GM10847 (cell line): ENCODE results near the gene SPX.

Experiments
- POLR2A ChIP-seq: IDR thresholded peaks from 2 replicates; pipeline ENCODE4 v1.6.1; 2011; ENCODE audit not compliant: insufficient read length; ENCODE audit errors: extremely low read depth

Gene SPX

DNA sequence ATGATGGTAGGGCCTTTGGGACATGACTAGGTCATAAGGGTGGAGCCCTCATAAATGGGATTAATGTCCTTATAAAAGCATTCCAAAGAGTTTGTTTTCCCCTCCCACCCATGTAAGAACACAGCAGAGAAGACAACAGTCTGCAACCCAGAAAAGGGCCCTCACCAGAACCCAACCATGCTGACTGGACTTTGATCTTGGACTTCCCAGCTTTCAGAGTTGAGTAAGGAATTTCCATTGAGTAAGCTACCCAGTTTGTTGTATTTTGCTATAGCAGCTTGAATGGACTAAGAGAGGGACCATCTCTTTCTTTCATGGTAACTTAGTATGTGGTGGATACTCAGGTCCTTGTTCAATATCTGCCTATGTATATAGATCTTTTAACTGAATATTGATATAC, 2.9 kb upstream of the SPX start:
- no peak for TF ChIP-seq POLR2A

DNA sequence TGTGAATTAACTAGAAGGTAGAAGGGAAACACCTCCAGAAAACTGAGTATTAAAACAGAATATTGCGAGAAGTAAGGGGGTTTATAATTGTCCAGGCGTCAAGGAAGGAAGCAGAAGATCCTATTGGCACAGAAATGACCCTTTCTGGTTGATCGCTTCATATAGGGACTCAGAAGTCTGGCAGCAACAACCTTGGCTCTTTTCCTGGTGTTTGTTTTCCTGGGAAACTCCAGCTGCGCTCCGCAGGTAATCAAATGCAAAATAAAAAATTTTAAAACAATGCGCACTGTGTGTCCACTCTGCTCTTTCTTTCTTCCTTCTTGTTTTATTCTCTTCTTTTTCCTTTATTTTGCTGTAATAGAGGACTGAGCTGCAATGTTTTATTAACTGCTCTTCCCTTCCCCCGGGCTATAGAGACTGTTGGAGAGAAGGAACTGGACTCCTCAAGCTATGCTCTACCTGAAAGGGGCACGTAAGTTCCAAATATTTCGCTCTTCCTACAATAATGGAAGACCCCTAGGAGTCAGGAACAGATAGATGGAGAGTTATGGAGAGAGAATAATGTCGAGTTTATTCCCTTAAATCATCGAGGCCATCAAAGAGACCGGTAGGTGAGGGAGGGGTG, 737 bp downstream of the SPX start:
- TF ChIP-seq POLR2A = no peak

DNA sequence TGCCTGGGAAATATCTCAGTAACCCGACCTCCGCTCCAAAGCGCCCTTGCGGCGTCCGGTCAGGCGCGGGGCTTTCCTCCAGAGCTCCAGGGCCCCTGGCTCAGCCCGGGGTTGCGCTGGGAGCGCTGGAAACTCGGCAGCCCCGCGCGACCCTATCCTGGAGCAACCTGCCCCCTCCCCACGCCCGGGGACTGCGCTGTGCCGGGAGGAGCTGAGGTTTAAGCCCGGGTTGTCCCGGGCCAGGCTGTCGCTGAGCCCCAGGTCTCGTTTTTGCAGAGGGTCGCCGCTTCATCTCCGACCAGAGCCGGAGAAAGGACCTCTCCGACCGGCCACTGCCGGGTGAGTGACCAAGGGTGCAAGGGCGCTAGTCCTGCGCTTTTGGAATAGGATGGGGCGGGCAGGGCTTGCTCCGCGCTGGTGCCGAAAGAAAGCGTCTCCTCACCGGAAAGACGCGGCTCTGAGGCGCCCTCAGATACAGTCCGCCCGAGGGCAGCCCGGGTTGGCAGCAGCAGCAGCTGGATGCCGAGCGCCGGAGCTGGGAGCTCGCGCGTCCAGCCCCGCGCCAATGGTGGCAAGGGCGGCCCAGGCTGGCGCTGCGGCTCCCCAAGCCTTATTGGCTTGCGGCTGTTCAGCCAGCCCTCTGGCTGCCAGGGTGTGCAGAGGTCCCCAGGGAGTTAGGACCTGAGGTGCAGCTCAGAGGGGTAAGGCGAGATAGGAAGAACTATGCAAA, 1.5 kb downstream of the SPX start:
- TF ChIP-seq POLR2A = no peak

DNA sequence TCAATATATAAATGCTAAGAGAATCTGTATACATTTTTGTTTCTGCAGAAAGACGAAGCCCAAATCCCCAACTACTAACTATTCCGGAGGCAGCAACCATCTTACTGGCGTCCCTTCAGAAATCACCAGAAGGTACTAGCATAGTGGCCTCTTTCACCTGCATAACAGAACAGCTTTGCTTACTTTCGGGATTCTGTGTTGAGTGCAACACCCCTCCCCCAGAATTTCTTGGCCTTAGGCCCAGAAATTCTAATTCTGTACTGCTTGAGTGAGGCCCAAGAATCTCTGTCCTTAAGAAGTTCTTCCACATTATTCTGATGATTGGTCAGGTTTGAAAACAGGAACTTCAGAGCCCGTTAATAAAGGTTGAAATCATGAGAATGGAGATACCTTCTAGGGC, 2.9 kb downstream of the SPX start:
- no peak for TF ChIP-seq POLR2A

DNA sequence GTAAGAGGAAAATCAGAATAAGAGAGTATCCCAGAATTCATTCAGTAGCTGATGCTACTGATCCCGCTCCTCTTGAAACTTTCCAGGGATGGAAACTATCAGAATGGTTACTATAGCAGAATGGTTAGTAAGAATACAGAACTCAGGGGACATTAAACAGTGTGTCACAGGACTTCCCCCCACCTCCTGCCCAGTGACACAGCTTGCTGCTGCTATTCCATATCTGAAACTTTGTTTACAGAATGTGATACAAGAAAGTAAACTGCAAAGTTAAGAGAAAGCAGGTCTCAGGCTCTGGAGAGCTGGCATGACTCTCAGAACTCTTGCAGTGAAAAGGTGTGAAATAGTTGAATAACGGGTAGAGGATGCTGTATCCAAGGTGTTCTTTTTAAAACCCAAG, 3.4 kb downstream of the SPX start:
- TF ChIP-seq POLR2A = no peak

DNA sequence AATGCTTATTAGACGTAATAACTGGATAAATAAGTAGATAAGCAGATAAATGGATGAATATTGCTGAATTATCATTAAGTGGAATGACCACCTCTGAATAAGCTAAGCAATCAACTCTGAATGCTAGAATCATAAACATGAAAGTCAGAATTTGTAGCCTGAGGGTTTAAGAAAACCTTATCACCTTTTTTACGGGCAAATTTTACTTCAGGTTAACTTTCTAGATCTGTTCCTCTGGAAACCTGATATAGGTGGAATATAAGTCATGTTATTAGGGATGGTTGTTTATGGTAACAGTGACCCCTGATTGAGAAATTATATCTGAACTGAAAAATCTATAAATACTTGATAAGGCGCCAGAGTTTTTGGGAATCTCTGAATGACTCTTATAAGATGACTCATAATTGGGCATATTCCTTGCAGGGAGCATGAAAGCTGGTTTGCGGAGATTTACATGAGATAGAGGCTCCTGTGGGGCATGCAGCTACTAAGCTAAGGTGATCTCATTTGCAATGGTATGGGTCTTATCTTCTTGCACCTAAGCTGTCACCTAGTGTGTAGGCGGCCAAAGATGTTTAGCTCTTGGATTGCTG, 12.1 kb downstream of the SPX start:
- TF ChIP-seq POLR2A = no peak

DNA sequence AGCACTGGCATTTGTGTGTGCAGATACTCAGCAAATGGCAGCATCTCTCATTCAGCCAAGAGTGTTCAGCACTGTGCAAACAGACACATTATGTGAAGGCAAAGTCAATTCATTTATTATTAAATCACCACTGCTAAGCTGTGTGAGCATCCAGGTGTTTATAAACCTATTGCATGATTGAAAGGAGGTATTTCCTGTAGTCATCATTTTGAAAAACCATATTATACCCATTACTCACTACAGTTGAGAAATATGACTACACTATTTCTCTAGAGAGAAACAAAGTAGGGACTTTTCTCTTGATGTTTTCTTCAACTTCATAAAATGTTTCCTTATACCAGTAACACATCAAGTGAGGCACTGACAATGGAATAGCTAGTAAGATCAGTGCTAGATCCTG, 13.7 kb downstream of the SPX start:
- no peak for TF ChIP-seq POLR2A

DNA sequence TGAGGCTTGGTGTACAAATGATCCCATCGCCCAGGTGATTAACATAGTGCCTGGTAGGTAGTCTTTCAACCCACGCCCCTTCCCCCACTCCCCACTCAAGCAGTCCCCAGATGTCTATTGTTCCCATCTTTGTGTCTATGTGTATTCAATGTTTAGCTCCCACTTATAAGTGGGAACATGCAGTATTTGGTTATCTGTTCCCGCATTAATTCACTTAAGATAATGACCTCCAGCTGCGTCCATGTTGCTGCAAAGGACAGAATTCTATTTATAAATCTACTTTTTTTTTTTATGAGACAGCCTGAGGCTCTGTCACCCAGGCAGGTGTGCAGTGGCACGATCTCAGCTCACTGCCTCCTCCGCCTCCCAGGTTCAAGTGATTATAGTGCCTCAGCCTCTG, 15.7 kb downstream of the SPX start:
- no peak for TF ChIP-seq POLR2A

DNA sequence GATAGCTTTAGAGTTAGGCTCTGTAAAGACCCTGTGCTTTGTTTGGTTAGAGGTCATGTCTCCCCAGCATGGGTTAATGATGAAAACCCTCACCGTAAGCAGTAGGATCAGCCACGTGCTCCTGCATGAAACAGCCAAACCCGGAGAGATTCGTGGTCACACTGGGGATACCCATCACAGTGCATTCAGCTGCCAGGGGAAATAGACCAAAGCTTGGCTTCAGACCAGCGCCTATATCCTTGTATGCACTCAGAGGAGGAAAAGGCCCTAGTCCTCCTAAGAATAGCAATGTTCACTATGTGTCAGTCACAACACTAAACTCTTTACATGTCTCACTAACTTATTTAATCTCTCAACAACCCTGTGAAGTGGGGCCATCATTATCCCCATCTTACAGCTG, 16.3 kb downstream of the SPX start:
- no peak for TF ChIP-seq POLR2A

DNA sequence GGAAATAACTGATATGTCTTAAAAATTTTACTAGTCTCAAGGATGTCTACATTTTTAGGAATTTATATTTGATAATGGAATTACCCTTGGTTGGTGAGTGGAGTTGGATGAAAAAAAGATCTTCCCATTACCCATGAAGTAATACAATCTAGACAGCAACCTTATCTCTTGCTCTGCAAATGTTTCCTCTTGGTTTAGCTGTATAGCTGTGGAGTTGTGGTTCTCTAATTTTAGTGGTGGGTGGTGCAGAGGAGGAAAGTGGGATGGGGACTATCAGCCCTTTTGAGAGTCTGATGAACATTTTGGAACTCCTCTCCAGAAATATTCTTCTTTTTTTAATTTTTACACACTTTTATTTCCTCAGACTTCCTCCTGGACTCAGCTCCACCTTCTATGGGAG, 17.1 kb downstream of the SPX start:
- TF ChIP-seq POLR2A = no peak

DNA sequence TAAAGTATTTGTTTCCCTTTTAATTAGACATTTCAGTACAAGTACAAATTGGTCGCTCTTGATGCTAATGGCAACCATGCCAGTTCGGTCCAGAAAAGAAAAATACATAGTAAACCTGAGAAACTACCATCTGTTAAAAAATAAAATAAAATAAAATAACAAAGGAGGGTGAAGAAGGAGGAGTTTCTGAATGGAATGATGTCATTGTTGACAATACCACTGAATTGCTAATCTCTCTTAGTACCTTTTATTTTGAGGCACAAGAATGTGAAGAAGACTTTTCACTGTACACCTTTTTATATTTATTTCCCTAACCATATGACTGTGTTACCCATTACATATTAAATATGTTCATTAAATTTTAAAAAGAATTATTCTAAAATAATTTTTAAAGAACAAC, 19.5 kb downstream of the SPX start:
- no peak for TF ChIP-seq POLR2A

DNA sequence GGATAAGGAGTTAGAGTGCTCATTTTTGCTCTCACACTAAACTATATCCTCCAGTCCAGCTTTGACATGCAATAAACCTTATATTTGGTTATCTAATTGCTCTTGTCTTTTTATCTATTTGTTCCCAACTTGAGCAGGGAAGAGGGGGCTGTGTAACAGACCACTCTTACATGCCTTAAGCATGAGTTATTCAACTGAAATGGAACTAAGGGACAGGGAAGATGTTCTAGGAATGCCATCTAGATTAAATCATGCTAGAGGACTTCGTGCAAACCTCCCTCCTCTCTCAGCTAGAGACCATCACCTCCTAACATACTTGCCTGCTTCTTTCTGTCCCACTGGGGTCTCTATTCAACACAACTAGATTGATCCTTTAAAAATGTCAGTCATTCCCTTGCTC, 20.6 kb downstream of the SPX start:
- no peak for TF ChIP-seq POLR2A

DNA sequence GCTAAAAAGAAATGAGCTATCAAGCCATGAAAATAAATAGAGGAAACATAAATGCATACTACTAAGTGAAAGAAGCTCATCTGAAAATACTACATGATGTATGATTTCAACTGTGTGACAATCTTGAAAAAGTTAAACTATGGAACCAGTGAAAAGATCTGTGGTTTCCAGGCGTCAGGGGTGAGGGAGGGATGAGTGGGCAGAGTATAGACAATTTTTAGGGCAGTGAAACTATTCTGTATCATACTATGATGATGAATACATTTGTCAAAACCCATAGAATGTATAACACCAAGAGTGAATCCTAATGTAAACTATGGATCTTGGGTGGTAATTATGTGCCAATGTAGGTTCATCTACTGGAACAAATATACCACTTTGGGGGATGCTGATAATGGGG, 21.3 kb downstream of the SPX start:
- no peak for TF ChIP-seq POLR2A

DNA sequence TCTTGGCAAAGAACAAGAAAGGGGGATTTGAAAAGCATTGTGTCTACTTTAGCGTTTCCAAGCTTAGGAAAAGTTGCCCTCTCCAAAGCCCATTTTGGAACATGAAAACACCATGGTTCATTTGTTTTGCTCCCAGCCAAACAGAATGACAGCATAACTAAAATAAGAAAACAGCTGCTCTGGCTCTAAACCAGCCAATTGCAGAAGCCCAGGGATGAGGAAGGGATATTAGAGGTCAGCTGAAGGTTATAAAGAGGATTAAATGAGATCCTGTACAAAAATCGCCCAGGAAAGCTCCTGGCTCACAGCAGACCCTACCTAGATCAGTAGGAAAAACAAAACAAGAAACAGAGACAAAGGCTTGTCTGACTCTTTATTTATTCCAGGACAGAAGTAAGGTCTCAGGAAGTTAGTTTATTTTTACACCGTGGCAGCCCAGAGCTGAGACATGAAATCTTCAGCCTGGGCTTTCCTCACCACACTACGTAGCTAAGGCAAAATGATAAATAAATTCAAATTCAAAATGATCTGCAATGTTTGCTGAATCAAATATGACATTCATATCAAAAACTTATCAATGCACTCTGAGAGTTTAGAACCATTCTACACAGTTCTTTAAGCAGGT, 25.9 kb downstream of the SPX start:
- no peak for TF ChIP-seq POLR2A

DNA sequence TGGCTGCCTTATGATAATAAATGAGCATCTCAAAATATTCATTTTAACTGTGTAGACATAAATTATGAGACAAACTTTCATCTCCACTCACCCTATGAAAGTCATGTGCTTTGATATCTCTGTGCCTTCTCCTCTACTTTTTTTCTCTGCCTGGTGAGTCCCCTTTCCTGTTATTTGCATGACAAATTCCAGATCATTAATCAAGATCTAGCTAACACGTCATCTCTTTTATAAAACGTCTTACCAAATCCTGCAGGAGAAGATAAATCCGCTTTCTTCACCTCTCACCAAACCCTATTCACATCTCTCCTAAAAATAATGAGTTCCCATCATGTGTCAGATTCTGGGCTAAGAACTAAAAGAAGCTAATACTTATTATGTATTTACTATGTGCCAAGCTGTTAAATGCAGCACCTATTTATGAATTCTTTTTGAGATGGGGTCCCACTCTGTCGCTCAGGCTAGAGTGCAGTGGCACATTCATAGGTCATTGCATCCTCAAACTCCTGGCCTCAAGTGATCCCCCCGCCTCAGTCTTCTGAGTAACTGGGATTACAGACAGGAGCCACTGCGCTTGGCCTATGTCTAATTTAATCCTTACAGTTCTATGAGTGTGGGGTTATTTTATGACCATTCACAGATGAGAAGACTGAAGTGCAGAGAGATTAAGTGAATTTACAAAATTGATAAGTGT, 26.7 kb downstream of the SPX start:
- TF ChIP-seq POLR2A = no peak

DNA sequence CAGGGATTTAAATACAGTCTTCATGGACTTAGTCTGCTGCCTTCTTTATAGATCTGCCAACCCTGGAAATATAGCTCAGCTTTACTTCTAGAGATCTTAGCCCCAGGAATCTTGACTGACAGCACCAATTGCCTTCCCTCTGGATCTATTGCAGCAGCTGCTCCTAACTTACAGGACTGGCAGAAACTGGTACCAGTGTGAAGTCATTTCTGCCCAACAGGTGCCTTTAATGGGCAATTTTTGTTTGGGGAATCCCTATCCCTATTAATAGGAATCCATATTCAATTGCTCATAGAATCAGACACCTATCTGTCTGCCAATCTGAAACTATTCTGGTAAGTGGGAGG, 27.2 kb downstream of the SPX start:
- TF ChIP-seq POLR2A = no peak
